Measurements from ENCODE around the gene PCDHA8. TPM values are rescaled to one million over a fixed set of nuclear protein-coding genes. Genes with fewer than 3 reads are reported as not detected.
"Not testable (repeated sequence)": the region's sequence is repeated elsewhere in the genome, so short reads cannot be mapped to it uniquely, and the experiment has no call there.

The PCDHA8 gene, protein sequence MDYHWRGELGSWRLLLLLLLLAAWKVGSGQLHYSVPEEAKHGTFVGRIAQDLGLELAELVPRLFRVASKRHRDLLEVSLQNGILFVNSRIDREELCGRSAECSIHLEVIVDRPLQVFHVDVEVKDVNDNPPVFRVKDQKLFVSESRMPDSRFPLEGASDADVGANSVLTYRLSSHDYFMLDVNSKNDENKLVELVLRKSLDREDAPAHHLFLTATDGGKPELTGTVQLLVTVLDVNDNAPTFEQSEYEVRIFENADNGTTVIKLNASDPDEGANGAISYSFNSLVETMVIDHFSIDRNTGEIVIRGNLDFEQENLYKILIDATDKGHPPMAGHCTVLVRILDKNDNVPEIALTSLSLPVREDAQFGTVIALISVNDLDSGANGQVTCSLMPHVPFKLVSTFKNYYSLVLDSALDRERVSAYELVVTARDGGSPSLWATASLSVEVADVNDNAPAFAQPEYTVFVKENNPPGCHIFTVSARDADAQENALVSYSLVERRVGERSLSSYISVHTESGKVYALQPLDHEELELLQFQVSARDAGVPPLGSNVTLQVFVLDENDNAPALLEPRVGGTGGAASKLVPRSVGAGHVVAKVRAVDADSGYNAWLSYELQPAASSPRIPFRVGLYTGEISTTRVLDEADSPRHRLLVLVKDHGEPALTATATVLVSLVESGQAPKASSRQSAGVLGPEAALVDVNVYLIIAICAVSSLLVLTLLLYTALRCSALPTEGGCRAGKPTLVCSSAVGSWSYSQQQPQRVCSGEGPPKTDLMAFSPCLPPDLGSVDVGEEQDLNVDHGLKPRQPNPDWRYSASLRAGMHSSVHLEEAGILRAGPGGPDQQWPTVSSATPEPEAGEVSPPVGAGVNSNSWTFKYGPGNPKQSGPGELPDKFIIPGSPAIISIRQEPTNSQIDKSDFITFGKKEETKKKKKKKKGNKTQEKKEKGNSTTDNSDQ
- 11.1 TPM for total RNA-seq

DNA sequence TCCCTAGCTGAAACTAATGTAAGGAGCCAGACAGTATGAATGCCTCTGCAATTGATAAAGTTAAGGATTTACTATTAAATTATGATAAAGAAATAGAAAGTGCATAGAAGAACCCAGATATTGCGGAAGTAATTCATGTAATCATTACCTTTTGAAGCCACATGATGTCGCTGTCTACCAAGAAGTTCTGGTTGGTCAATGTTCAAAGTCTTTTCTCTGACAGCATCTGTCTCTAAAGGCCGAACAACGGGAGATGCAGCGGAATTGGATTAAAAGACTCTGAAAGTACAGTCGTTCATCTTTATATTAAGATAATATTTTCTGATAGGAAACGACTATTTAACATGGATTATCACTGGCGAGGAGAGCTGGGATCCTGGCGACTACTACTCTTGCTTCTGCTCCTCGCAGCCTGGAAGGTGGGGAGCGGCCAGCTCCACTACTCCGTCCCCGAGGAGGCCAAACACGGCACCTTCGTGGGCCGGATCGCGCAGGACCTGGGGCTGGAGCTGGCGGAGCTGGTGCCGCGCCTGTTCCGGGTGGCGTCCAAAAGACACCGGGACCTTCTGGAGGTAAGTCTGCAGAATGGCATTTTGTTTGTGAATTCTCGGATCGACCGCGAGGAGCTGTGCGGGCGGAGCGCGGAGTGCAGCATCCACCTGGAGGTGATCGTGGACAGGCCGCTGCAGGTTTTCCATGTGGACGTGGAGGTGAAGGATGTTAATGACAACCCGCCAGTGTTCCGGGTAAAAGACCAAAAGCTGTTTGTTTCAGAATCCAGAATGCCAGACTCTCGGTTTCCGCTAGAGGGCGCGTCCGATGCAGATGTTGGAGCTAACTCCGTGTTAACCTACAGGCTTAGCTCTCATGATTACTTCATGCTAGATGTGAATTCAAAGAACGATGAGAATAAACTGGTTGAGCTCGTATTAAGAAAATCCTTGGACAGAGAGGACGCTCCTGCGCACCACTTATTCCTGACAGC is at the start of gene PCDHA8:
Gene PCDHA8 (plus strand): TSS at position 210 of the 985 bp plus-strand sequence. CDS start 135 bp downstream, at position 345.
- no peak for DNase-seq

DNA sequence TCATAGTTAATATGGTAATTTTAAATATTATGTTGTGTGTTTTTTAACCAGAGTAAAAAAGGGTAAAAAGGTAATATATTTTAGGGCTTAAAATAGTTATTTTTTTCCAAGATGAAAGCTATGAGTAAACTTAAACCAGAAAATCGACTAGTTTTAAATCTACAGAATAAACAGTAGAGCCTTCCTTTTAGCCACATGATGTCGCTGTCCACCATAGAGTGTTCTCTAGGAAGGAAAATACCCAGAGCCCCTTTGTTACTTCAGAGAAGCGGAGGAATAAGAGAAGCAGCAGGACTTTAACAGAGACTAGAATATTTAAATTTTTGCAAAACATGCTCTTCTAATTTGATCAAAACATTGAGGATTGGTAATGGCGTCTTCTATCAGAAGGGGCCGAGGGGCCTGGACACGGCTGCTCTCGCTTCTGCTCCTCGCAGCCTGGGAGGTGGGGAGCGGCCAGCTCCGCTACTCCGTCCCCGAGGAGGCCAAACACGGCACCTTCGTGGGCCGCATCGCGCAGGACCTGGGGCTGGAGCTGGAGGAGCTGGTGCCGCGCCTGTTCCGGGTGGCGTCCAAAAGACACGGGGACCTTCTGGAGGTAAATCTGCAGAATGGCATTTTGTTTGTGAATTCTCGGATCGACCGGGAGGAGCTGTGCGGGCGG is 46.3 kb upstream of the PCDHA8 start, which contains the start of gene PCDHA2:
Gene PCDHA2 (plus strand): TSS at position 258 of the 664 bp plus-strand sequence.
- DNase-seq = no peak

DNA sequence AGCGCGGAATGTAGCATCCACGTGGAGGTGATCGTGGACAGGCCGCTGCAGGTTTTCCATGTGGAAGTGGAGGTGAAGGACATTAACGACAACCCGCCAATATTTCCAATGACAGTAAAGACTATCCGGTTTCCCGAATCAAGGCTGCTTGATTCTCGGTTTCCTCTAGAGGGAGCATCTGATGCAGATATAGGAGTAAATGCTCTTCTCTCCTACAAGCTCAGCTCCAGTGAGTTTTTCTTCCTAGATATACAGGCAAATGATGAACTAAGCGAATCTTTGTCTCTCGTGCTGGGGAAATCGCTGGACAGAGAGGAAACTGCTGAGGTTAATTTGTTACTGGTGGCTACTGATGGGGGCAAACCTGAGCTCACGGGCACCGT is 45.7 kb upstream of the PCDHA8 start:
- DNase-seq = no peak

DNA sequence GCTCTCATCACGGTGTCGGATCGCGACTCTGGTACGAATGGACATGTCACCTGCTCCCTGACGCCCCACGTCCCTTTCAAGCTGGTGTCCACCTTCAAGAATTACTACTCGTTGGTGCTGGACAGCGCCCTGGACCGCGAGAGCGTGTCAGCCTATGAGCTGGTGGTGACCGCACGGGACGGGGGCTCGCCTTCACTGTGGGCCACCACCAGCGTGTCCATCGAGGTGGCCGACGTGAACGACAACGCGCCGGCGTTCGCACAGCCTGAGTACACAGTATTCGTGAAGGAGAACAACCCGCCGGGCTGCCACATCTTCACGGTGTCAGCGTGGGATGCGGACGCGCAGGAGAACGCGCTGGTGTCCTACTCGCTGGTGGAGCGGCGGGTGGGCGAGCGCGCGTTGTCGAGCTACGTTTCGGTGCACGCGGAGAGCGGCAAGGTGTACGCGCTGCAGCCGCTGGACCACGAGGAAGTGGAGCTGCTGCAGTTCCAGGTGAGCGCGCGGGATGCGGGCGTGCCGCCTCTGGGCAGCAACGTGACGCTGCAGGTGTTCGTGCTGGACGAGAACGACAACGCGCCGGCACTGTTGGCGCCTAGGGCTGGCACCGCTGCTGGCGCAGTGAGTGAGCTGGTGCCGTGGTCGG is 44.8 kb upstream of the PCDHA8 start:
- DNase-seq = not testable (repeated sequence)

DNA sequence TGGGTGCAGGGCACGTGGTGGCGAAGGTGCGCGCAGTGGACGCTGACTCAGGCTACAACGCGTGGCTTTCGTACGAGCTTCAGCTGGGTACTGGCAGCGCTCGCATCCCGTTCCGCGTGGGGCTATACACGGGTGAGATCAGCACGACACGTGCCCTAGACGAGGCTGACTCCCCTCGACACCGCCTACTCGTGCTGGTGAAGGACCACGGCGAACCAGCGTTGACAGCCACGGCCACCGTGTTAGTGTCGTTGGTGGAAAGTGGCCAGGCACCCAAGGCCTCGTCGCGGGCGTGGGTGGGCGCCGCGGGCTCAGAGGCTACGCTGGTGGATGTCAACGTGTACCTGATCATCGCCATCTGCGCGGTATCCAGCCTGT is 44.3 kb upstream of the PCDHA8 start:
- DNase-seq = no peak

DNA sequence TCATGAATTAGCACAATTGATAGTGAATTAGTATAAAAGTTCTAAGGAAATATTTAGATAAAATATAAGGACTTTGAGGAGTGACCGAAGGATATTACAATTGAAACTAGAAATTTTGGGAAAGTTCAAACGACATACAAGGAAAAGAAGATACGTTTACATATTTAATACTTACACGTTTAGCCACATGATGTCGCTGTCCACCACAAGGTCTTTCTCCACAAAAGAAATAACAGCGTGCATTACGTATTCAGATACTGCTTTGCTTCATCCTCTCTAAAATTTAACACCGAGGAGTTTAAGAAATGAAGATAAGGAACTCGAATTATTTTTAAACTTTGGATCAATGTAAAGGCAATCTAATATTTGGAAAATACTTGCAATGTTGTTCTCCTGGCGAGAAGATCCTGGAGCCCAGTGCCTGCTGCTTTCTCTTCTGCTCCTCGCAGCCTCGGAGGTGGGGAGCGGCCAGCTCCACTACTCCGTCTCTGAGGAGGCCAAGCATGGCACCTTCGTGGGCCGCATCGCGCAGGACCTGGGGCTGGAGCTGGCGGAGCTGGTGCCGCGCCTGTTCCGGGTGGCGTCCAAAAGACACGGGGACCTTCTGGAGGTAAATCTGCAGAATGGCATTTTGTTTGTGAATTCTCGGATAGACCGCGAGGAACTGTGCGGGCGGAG is 40.0 kb upstream of the PCDHA8 start, which contains the start of gene PCDHA3:
Gene PCDHA3 (plus strand): TSS at position 242 of the 678 bp plus-strand sequence.
- no peak for DNase-seq

DNA sequence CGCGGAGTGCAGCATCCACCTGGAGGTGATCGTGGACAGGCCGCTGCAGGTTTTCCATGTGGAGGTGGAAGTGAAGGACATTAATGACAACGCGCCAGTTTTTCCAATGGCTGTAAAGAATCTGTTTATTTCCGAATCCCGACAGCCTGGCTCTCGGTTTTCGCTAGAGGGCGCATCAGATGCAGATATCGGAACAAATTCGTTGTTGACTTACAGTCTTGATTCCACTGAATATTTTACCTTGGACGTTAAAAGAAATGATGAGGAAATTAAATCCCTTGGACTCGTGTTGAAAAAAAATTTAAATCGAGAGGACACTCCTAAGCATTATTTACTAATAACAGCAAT is 39.5 kb upstream of the PCDHA8 start:
- DNase-seq = no peak

DNA sequence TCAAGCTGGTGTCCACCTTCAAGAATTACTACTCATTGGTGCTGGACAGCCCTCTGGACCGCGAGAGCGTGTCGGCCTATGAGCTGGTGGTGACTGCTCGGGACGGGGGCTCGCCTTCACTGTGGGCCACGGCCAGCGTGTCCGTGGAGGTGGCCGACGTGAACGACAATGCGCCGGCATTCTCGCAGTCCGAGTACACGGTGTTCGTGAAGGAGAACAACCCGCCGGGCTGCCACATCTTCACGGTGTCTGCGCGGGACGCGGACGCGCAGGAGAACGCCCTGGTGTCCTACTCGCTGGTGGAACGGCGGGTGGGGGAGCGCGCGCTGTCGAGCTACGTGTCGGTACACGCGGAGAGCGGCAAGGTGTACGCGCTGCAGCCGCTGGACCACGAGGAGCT is 38.6 kb upstream of the PCDHA8 start:
- DNase-seq = not testable (repeated sequence)

DNA sequence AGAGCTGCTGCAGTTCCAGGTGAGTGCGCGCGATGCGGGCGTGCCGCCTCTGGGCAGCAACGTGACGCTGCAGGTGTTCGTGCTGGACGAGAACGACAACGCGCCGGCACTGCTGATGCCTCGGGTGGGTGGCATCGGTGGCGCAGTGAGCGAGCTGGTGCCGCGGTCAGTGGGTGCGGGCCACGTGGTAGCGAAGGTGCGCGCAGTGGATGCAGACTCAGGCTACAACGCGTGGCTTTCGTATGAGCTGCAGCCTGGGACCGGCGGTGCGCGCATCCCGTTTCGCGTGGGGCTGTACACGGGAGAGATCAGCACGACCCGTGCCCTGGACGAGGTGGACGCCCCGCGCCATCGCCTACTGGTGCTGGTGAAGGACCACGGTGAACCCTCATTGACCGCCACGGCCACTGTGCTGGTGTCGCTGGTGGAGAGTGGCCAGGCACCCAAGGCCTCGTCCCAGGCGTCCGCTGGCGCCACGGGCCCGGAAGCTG is 38.2 kb upstream of the PCDHA8 start:
- DNase-seq = no peak

DNA sequence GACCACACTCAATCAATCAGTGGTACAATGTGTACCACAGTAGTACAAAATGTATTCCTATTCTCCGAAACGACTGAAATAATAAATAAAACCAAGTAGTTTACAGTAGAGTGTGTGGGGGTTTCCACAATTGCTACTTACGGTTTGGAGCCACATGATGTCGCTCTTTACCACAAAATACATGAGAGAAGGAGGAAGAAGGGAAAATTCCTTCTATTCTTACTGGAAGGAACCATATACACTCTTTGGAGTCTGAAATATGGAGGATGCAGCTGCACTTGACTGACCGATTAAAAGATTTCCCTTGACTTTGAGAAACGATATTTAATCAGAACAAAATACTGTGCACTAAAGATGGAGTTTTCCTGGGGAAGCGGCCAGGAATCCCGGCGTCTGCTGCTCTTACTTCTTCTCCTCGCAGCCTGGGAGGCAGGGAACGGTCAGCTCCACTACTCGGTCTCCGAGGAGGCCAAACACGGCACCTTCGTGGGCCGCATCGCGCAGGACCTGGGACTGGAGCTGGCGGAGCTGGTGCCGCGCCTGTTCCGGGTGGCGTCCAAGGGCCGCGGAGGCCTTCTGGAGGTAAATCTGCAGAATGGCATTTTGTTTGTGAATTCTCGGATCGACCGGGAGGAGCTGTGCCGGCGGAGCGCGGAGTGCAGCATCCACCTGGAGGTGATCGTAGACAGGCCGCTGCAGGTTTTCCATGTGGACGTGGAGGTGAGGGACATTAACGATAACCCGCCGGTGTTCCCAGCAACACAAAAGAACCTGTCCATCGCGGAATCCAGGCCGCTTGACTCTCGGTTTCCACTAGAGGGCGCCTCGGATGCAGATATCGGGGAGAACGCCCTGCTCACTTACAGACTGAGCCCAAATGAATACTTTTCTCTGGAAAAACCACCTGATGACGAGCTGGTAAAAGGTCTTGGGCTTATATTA is 33.9 kb upstream of the PCDHA8 start, which contains the start of gene PCDHA4:
Gene PCDHA4 (plus strand): TSS at position 235 of the 942 bp plus-strand sequence.
- DNase-seq = no peak

DNA sequence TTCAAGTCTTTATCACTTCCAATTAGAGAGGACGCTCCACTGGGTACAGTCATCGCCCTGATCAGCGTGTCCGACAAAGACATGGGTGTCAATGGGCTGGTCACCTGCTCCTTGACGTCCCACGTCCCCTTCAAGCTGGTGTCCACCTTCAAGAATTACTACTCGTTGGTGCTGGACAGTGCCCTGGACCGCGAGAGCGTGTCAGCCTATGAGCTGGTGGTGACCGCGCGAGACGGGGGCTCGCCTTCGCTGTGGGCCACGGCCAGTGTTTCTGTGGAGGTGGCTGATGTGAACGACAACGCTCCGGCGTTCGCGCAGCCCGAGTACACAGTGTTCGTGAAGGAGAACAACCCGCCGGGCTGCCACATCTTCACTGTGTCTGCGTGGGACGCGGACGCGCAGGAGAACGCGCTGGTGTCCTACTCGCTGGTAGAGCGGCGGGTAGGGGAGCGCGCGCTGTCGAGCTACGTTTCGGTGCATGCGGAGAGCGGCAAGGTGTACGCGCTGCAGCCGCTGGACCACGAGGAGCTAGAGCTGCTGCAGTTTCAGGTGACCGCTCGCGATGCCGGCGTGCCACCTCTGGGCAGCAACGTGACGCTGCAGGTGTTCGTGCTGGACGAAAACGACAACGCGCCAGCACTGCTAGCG is 32.6 kb upstream of the PCDHA8 start:
- not testable (repeated sequence) for DNase-seq

DNA sequence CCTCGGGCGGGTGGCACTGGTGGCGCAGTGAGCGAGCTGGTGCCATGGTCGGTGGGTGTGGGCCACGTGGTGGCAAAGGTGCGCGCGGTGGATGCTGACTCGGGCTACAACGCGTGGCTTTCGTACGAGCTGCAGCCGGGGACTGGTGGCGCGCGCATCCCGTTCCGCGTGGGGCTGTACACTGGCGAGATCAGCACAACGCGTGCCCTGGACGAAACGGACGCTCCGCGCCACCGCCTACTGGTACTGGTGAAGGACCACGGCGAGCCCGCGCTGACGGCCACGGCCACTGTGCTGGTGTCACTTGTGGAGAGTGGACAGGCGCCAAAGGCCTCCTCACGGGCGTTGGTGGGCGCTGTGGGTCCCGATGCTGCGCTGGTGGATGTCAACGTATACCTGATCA is 32.1 kb upstream of the PCDHA8 start:
- DNase-seq = no peak

DNA sequence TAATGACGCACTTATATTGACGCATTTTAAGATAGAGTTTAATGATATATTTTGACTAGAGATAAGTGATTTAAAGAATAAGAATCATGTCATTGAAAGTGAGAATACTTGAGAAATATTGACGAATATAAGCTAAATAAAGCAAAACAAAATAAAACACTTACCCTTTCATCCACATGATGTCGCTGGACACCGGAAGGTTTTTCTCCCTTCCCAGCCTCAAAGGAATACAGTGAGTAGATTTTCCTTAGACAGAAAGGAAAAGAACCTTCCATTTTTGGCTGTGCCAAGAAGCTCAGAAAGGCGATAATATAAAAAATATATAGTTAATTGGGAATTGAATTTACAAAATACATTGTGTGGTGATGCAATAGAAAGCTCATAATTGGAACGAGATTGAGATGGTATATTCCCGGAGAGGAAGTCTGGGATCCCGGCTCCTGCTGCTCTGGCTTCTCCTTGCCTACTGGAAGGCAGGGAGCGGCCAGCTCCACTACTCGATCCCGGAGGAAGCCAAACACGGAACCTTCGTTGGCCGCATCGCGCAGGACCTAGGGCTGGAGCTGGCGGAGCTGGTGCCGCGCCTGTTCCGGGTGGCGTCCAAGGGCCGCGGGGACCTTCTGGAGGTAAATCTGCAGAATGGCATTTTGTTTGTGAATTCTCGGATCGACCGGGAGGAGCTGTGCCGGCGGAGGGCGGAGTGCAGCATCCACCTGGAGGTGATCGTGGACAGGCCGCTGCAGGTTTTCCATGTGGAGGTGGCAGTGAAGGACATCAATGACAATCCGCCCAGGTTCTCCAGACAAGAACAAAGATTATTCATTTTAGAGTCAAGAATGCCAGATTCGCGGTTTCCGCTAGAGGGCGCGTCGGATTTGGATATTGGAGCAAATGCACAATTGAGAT is 19.4 kb upstream of the PCDHA8 start, which contains the start of gene PCDHA5:
Gene PCDHA5 (plus strand): TSS at position 239 of the 906 bp plus-strand sequence.
- DNase-seq = no peak

DNA sequence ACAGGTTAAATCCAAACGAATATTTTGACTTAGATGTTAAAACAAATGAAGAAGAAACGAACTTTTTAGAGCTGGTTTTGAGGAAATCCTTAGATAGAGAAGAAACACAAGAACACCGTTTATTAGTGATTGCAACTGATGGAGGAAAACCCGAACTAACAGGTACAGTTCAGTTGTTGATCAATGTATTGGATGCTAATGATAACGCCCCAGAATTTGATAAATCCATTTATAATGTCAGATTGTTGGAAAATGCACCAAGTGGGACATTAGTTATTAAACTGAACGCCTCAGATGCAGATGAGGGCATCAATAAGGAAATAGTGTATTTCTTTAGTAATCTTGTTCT is 18.7 kb upstream of the PCDHA8 start:
- no peak for DNase-seq

DNA sequence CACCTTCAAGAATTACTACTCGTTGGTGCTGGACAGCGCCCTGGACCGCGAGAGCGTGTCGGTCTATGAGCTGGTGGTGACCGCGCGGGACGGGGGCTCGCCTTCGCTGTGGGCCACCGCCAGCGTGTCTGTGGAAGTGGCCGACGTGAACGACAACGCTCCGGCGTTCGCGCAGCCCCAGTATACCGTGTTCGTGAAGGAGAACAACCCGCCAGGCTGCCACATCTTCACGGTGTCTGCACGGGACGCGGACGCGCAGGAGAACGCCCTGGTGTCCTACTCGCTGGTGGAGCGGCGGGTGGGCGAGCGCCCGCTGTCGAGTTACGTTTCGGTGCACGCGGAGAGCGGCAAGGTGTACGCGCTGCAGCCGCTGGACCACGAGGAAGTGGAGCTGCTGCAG is 18.0 kb upstream of the PCDHA8 start:
- DNase-seq = not testable (repeated sequence)

DNA sequence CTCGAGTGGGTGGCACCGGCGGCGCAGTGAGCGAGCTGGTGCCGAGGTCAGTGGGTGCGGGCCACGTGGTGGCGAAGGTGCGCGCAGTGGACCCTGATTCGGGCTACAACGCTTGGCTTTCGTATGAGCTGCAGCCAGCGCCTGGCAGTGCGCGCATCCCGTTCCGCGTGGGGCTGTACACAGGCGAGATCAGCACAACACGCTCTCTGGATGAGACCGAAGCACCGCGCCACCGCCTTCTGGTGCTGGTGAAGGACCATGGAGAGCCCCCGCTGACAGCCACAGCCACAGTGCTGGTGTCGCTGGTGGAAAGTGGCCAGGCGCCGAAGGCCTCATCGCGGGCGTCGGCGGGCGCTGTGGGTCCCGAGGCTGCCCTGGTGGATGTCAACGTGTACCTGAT is 17.5 kb upstream of the PCDHA8 start:
- no peak for DNase-seq
